ENCODE data around the gene MUC21.

GRCh38 chr6:30988209-30988825, 4.8 kb downstream of the MUC21 start:
- TF ChIP-seq CTCF (IDR thresholded peaks at IDR 0.05; ENCODE audit: control extremely low read depth in 1 of 3, insufficient read depth in 1 of 3, low read depth in 1 of 3, low read length in 3 of 3) (no peak), EP300 (IDR thresholded peaks at IDR 0.05; ENCODE audit: borderline replicate concordance in 1 of 2, low read depth in 2 of 2, low read length in 2 of 2) (no peak), CTBP2 (IDR thresholded peaks at IDR 0.05; ENCODE audit: borderline replicate concordance, insufficient read depth, insufficient read length, low read length) (no peak), CBX5 (IDR thresholded peaks at IDR 0.05; ENCODE audit: low read depth, low read length) (no peak), CHD1 (IDR thresholded peaks at IDR 0.05; ENCODE audit: low read depth, low read length) (no peak), MAX (IDR thresholded peaks at IDR 0.05) (no peak), ATF2 (IDR thresholded peaks at IDR 0.05; ENCODE audit: low read length) (no peak), EZH2 (IDR thresholded peaks at IDR 0.05; ENCODE audit: low read depth, low read length, severe bottlenecking) (no peak), POLR2AphosphoS5 (IDR thresholded peaks at IDR 0.05; ENCODE audit: low read depth, low read length) (no peak), JUND (IDR thresholded peaks at IDR 0.05; ENCODE audit: low read length) (no peak)
